ENCODE data around the gene PPP2R5E.

The PPP2R5E gene

GRCh38 chr14:63448841-63449240, 94.3 kb downstream of the PPP2R5E start:
- TF ChIP-seq CTCF (IDR thresholded peaks at IDR 0.05; ENCODE audit: borderline replicate concordance, insufficient read depth, low read depth, low read length) = no peak
- H3K4me3 ChIP-seq (ENCODE audit: low read depth, low read length) = no peak overlapping the region

- no peak for TF ChIP-seq CTCF (IDR thresholded peaks at IDR 0.05; ENCODE audit: borderline replicate concordance, insufficient read depth, low read depth, low read length)
- H3K4me3 ChIP-seq (ENCODE audit: low read depth, low read length) = no peak overlapping the region
Observed at GRCh38 chr14:63444588-63444987, 98.6 kb downstream of the PPP2R5E start.

- H3K4me3 ChIP-seq (ENCODE audit: low read depth, low read length) = no peak overlapping the region
- no peak for TF ChIP-seq CTCF (IDR thresholded peaks at IDR 0.05; ENCODE audit: borderline replicate concordance, insufficient read depth, low read depth, low read length)
Observed at GRCh38 chr14:63443988-63444387, 99.2 kb downstream of the PPP2R5E start.

GRCh38 chr14:63443361-63443760, 99.8 kb downstream of the PPP2R5E start:
- no peak overlapping the region for H3K4me3 ChIP-seq (ENCODE audit: low read depth, low read length)
- no peak for TF ChIP-seq CTCF (IDR thresholded peaks at IDR 0.05; ENCODE audit: borderline replicate concordance, insufficient read depth, low read depth, low read length)

GRCh38 chr14:63438065-63438757, 105.0 kb downstream of the PPP2R5E start:
- no peak overlapping the region for H3K4me3 ChIP-seq (ENCODE audit: low read depth, low read length)
- no peak for TF ChIP-seq CTCF (IDR thresholded peaks at IDR 0.05; ENCODE audit: borderline replicate concordance, insufficient read depth, low read depth, low read length)

GRCh38 chr14:63436286-63437098, 106.7 kb downstream of the PPP2R5E start:
- TF ChIP-seq CTCF (IDR thresholded peaks at IDR 0.05; ENCODE audit: borderline replicate concordance, insufficient read depth, low read depth, low read length) = no peak

GRCh38 chr14:63435838-63436237, 107.3 kb downstream of the PPP2R5E start:
- no peak for TF ChIP-seq CTCF (IDR thresholded peaks at IDR 0.05; ENCODE audit: borderline replicate concordance, insufficient read depth, low read depth, low read length)
- H3K4me3 ChIP-seq (ENCODE audit: low read depth, low read length) = no peak overlapping the region

More at GRCh38 chr14:63436286-63437098, 106.7 kb downstream of the PPP2R5E start:
- no peak overlapping the region for H3K4me3 ChIP-seq (ENCODE audit: low read depth, low read length)

Measured in GM12875 (cell line).